Activated naive CD8-positive, alpha-beta T cell treated with anti-CD3 and anti-CD28 coated beads, Interleukin-2, amount 50 U/mL, for 16 hours (primary cell): ENCODE results near the gene AAR2.
A peak's percentile ranks its signal among the peaks of the same experiment; 100 is the strongest.

Experiments used
- DNase-seq: peaks from one replicate; pipeline ENCODE4 v3.0.0-alpha.2; 2020; ENCODE audit warnings: low read depth, low spot score

AAR2 gene

GRCh38 chr20:36235892-36236785, at the start of gene AAR2:
Gene AAR2 (plus strand): TSS chr20:36236478. CDS start chr20:36239869, 3,391 bp downstream.
- peak; percentile 67 for DNase-seq

- no peak for DNase-seq
Measured at GRCh38 chr20:36193977-36194712, 42.1 kb upstream of the AAR2 start.

GRCh38 chr20:36196676-36197075, 39.6 kb upstream of the AAR2 start:
- DNase-seq = no peak

GRCh38 chr20:36197271-36197670, 39.0 kb upstream of the AAR2 start:
- no peak for DNase-seq

- DNase-seq = peak; percentile 56
Measured at GRCh38 chr20:36199345-36200257, 36.7 kb upstream of the AAR2 start.

- no peak for DNase-seq
Measured at GRCh38 chr20:36200451-36200850, 35.8 kb upstream of the AAR2 start.

GRCh38 chr20:36201198-36201597, 35.1 kb upstream of the AAR2 start:
- no peak for DNase-seq

- DNase-seq = peak; percentile 56
Measured at GRCh38 chr20:36202891-36203338, 33.4 kb upstream of the AAR2 start.

GRCh38 chr20:36203861-36204260, 32.4 kb upstream of the AAR2 start:
- no peak for DNase-seq

GRCh38 chr20:36205026-36205425, 31.3 kb upstream of the AAR2 start:
- DNase-seq = no peak

GRCh38 chr20:36206068-36206467, 30.2 kb upstream of the AAR2 start:
- DNase-seq = no peak

- DNase-seq = no peak
Measured at GRCh38 chr20:36206641-36207040, 29.6 kb upstream of the AAR2 start.

- no peak for DNase-seq
Measured at GRCh38 chr20:36207602-36208001, 28.7 kb upstream of the AAR2 start.

- no peak for DNase-seq
Measured at GRCh38 chr20:36208257-36208656, 28.0 kb upstream of the AAR2 start.

- DNase-seq = no peak
Measured at GRCh38 chr20:36210436-36211021, 25.7 kb upstream of the AAR2 start.

- no peak for DNase-seq
Measured at GRCh38 chr20:36213362-36213761, 22.9 kb upstream of the AAR2 start.

- DNase-seq = no peak
Measured at GRCh38 chr20:36214684-36215256, 21.5 kb upstream of the AAR2 start.

- no peak for DNase-seq
Measured at GRCh38 chr20:36215778-36216177, 20.5 kb upstream of the AAR2 start.

GRCh38 chr20:36216314-36217025, 19.8 kb upstream of the AAR2 start:
- no peak for DNase-seq

- DNase-seq = no peak
Measured at GRCh38 chr20:36217226-36217625, 19.1 kb upstream of the AAR2 start.
